ENCODE results near the gene KCTD16.

KCTD16 gene

DNA sequence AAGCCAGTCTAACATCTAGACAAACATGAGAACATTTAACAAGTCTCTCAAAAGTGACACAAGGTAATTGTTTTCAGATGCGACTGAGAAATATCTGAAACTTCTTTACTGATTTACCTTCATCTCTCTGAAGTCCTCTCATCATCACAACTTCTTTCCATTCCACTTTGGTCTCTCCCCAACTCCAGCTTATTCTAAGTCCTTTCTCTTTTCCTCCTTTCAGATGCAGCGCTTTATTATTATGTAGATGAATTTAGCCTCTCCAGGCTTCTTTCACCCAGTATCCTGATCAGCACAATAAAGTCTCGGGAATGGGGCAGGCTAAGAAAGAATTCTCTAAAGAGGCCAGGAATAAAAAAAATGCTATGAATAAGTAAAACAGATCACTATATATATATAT is 128.0 kb downstream of the KCTD16 start:
- no peak overlapping the region for H3K27ac ChIP-seq
- TF ChIP-seq, protein P1, sequence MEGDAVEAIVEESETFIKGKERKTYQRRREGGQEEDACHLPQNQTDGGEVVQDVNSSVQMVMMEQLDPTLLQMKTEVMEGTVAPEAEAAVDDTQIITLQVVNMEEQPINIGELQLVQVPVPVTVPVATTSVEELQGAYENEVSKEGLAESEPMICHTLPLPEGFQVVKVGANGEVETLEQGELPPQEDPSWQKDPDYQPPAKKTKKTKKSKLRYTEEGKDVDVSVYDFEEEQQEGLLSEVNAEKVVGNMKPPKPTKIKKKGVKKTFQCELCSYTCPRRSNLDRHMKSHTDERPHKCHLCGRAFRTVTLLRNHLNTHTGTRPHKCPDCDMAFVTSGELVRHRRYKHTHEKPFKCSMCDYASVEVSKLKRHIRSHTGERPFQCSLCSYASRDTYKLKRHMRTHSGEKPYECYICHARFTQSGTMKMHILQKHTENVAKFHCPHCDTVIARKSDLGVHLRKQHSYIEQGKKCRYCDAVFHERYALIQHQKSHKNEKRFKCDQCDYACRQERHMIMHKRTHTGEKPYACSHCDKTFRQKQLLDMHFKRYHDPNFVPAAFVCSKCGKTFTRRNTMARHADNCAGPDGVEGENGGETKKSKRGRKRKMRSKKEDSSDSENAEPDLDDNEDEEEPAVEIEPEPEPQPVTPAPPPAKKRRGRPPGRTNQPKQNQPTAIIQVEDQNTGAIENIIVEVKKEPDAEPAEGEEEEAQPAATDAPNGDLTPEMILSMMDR (IDR thresholded peaks at IDR 0.05) = no peak
- TF ChIP-seq ZFX (IDR thresholded peaks at IDR 0.05; ENCODE audit: borderline replicate concordance) = no peak

- TF ChIP-seq, protein P1 (IDR thresholded peaks at IDR 0.05) = 0 out of 2 replicates have a peak, but pooled peaks have one; percentile 12
- TF ChIP-seq ZFX (IDR thresholded peaks at IDR 0.05; ENCODE audit: borderline replicate concordance) = no peak
- H3K27ac ChIP-seq = no peak overlapping the region
These were observed 134.0 kb downstream of the KCTD16 start for GRCh38 chr5:144304688-144305087.

DNA sequence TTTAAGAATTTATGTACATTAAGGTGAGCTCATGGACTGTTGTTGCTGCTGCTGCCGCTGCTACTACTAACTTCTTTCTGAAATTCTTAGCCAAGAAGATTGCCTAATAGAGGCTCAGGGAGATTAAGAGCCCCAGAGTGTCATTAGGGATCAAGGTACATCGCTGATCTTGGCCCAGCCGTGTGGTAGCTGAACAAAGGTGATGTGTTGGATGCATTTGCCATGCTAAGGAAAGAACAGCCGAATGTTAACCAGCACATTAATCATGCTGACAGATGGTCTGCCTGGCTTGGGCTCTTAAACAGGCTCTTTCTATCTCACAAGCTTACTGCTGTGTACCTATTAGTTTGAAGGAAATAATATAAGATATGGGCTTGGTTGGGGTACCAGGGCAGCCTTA is 137.1 kb downstream of the KCTD16 start:
- H3K27ac ChIP-seq = no peak overlapping the region
- TF ChIP-seq ZFX (IDR thresholded peaks at IDR 0.05; ENCODE audit: borderline replicate concordance) = no peak
- TF ChIP-seq, protein P1 (IDR thresholded peaks at IDR 0.05) = no peak

DNA sequence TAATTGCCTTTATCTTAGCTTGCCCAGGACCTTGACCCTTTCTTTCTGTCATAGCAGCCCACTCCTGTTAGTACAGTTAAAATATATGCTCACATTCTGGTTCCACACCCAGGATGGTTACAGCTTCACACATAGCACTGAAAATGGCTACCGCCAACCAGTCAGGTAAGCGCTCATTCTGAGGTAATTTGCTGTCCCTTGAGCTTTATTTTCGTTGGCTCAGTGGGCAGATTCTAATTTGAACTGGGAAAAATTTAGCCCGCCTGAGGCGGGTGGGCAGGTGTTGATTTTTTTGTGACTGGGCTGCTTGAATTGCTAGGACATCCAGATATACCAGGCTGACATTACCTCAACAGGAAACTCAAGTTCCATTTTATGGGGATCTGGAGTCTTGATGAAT is 137.5 kb downstream of the KCTD16 start:
- TF ChIP-seq, protein P1 (IDR thresholded peaks at IDR 0.05) = no peak
- TF ChIP-seq ZFX (IDR thresholded peaks at IDR 0.05; ENCODE audit: borderline replicate concordance) = no peak
- no peak overlapping the region for H3K27ac ChIP-seq

- TF ChIP-seq, protein P1 (IDR thresholded peaks at IDR 0.05) = no peak
- TF ChIP-seq ZFX (IDR thresholded peaks at IDR 0.05; ENCODE audit: borderline replicate concordance) = no peak
- H3K27ac ChIP-seq = no peak overlapping the region
These were observed 138.4 kb downstream of the KCTD16 start for GRCh38 chr5:144308906-144309670.

DNA sequence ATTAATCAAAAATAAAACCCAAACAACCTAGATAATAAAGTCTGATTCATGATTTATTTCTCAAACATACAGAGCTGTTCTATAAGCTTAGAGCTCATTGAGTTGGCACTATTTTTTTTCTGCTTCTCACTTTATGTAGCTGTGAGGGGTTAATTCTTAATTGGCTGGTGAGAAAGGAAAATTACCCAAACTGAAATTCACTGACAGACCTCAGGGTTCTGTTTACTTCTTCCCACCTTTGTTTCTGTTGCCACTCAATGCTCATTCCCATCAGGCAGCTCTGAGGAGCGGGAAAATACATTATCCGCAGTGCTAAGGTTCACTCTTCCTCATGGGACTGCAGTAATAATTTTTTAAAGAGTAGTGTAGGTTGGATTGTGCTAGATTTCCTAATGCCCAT is 139.9 kb downstream of the KCTD16 start:
- TF ChIP-seq, protein P1 (IDR thresholded peaks at IDR 0.05) = no peak
- no peak overlapping the region for H3K27ac ChIP-seq

DNA sequence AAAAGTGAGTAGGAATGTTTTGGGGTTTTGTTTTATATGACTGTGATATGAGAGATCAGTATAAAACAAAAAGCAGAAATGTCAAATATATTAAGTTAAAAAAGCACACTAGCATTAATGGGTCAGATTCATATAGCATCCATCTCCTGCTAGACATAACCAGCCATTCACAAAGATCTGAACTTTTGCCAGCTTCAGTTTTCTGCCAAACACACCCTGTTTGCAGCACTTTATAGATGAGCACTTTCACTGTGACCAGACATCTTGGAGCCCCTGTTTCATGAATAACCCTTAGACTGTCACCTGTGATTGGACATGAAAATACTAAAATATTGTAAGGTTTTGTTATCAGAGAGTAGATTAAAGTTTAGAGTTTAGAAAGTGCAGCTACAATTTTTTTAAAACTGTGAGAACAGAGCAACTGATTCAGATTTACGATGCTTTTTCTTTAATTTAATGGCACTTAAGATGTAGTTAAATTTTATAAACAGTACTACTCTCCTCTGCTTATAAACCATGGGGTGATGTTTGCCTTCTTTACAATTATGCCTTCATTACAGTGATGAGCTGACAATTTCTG is 142.6 kb downstream of the KCTD16 start:
- TF ChIP-seq ZFX (IDR thresholded peaks at IDR 0.05; ENCODE audit: borderline replicate concordance) = no peak
- TF ChIP-seq, protein P1 (IDR thresholded peaks at IDR 0.05) = no peak
- H3K27ac ChIP-seq = no peak overlapping the region
